Mesendoderm (in vitro differentiated cells): ENCODE results near the gene MUC5B.

Source experiments
- DNase-seq: peaks from one replicate; pipeline ENCODE4 v3.0.0; 2013
- H2AK5ac ChIP-seq: 2 replicates; pipeline ENCODE4 v1.6.1; 2013; ENCODE audit warnings: low read length, inconsistent platforms
- H2BK120ac ChIP-seq: 2 replicates; pipeline ENCODE4 v1.6.1; 2013; ENCODE audit warnings: low read depth, mild to moderate bottlenecking, low read length, moderate library complexity, mixed read lengths
- H2BK15ac ChIP-seq: replicated peaks from 2 replicates; pipeline ENCODE4 v1.6.1; 2013; ENCODE audit warnings: low read depth, mild to moderate bottlenecking, moderate library complexity
- H2BK5ac ChIP-seq: 2 replicates; pipeline ENCODE4 v1.6.1; 2013; ENCODE audit warnings: low read length, inconsistent platforms
- H3K18ac ChIP-seq: 2 replicates; pipeline ENCODE4 v1.6.1; 2013; ENCODE audit warnings: mild to moderate bottlenecking, low read length, mixed read lengths
- H3K23ac ChIP-seq: one replicate; pipeline ENCODE4 v1.6.1; 2013; ENCODE audit warnings: low read length
- H3K27ac ChIP-seq: 2 replicates; pipeline ENCODE4 v1.5.1; 2013; ENCODE audit warnings: low read depth, mild to moderate bottlenecking, inconsistent platforms, low read length, moderate library complexity
- H3K27me3 ChIP-seq: 2 replicates; pipeline ENCODE4 v1.6.1; 2013; ENCODE audit warnings: low read length, control low read depth, mild to moderate bottlenecking, inconsistent platforms; ENCODE audit not compliant: insufficient read depth, poor library complexity
- H3K36me3 ChIP-seq: 2 replicates; pipeline ENCODE4 v1.6.1; 2013; ENCODE audit warnings: low read length, inconsistent platforms; ENCODE audit not compliant: control insufficient read depth, insufficient read depth
- H3K4ac ChIP-seq: one replicate; pipeline ENCODE4 v1.6.1; 2013; ENCODE audit warnings: low read depth, mild to moderate bottlenecking, low read length, moderate library complexity
- H3K4me1 ChIP-seq: 2 replicates; pipeline ENCODE4 v1.6.1; 2013; ENCODE audit warnings: low read depth, low read length, inconsistent platforms; ENCODE audit not compliant: control insufficient read depth
- H3K4me2 ChIP-seq: 2 replicates; pipeline ENCODE4 v1.6.1; 2013; ENCODE audit warnings: low read length
- H3K4me3 ChIP-seq: 2 replicates; pipeline ENCODE4 v1.5.1; 2013; ENCODE audit warnings: mild to moderate bottlenecking, low read length
- H3K56ac ChIP-seq: one replicate; pipeline ENCODE4 v1.6.1; 2013; ENCODE audit warnings: low read length
- H3K79me1 ChIP-seq: 2 replicates; pipeline ENCODE4 v1.6.1; 2013; ENCODE audit warnings: low read length, inconsistent platforms
- H3K79me2 ChIP-seq: 2 replicates; pipeline ENCODE4 v1.6.1; 2013; ENCODE audit warnings: mild to moderate bottlenecking, low read length; ENCODE audit not compliant: control insufficient read depth, insufficient read depth
- H3K9ac ChIP-seq: 2 replicates; pipeline ENCODE4 v1.6.1; 2013; ENCODE audit warnings: low read length, inconsistent platforms
- H4K5ac ChIP-seq: one replicate; pipeline ENCODE4 v1.6.1; 2013; ENCODE audit warnings: low read length
- H4K8ac ChIP-seq: one replicate; pipeline ENCODE4 v1.6.1; 2013; ENCODE audit warnings: low read depth, mild to moderate bottlenecking, control low read depth, low read length, moderate library complexity
- WGBS: extraction: QIAGEN DNeasy Blood & Tissue Kit; methylation state at CpG from one replicate; pipeline ENCODE4 v1.1.7; 2013; ENCODE audit warnings: low lambda C conversion rate, missing lambda C conversion rate; ENCODE audit not compliant: insufficient coverage; ENCODE audit errors: extremely low coverage; 5-methylcytosine and 5-hydroxymethylcytosine counted together

Gene MUC5B

DNA sequence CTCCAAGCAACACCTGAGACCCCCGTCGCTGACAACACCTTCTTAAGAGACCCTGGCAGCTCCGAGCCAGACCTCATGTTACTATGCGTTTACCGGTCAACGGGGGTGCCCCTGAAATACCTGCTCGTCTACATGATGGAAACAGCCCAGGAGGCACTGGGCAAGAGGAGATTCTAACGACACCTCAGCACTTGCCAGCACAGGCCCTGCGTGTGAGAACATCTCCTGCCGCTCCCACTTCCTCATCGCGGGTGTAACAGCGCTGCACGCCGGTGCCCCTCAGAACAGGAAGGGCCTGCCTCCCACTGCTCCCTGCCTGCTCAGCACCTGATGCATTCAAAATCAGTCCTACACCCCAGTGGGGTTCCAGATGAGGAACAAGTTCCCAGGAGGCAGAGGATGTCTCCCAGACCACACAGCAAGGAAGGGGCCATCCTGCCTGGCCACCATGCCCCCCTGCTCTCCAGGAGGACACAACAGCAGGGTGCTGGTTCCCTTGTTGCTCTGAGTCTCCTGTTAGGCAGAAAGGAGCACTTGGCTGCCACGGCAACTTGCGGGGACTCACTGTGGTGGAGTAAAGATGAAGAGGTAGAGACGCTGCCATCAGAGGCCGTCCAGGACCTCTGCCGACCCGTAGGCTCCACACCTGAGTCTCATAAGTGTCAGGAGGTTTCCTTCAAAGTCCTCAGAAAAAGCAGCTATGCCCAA is 84.5 kb downstream of the MUC5B start:
- H3K79me1 ChIP-seq = peaks cover 20% of the 10 kb centered on the region
- no peak overlapping the region for H3K23ac ChIP-seq
- H3K18ac ChIP-seq = no peak overlapping the region
- no peak overlapping the region for H4K5ac ChIP-seq
- H3K79me2 ChIP-seq = peaks cover 25% of the 10 kb centered on the region
- H3K4me2 ChIP-seq = no peak overlapping the region
- WGBS = no CpG with 5 or more reads among the region's 21 CpGs
- no peak overlapping the region for H2BK120ac ChIP-seq
- no peak overlapping the region for H2BK15ac ChIP-seq
- DNase-seq = no peak
- H3K56ac ChIP-seq = no peak overlapping the region
- no peak overlapping the region for H2AK5ac ChIP-seq
- H3K27ac ChIP-seq = no peak overlapping the region
- no peak overlapping the region for H2BK5ac ChIP-seq
- H3K27me3 ChIP-seq = no peaks in the 10 kb centered on the region
- H4K8ac ChIP-seq = no peak overlapping the region
- no peak overlapping the region for H3K4ac ChIP-seq
- no peaks in the 10 kb centered on the region for H3K36me3 ChIP-seq
- no peaks in the 10 kb centered on the region for H3K4me1 ChIP-seq
- H3K4me3 ChIP-seq = no peak overlapping the region
- H3K9ac ChIP-seq = no peak overlapping the region

DNA sequence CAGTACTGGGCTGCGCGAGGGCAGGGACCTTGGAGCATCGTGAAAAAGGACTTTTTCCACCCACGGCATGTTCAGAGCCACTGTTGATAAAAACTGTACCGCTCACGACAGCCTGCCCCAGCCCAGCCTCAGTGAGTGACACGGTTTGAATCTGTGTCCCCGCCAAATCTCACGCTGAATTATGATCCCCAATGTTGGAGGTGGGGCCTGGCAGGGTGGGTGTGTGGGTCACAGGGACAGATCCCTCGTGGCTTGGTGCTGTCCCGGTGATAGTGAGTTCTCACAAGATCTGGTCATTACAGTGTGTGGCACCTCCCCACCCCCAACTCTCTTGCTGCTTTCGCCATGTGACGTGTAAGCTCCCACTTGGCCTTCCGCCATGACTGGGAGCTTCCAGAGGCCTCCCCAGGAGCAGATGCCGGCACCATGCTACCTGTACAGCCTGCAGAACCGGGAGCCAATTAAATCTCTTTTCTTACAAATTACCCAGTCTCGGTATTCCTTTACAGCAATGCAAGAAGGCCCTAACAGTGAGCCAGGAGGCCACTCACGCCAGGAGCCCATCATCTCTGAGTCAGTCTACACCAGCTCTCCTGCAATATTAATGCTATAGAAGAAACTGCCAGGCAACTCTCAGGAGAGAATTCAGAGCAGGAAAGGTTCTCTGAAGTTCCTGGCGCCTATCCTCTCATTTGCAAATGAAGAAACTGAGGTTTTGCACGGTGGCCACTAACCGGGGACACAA is 85.3 kb downstream of the MUC5B start:
- Histone ChIP-seq H2BK120ac (no peak overlapping the region), H3K4me2 (no peak overlapping the region), H3K18ac (no peak overlapping the region), H3K36me3 (no peaks in the 10 kb centered on the region), H2BK15ac (no peak overlapping the region), H3K9ac (peak overlapping the region; percentile 51), H3K79me2 (peaks cover 22% of the 10 kb centered on the region), H3K79me1 (peaks cover 18% of the 10 kb centered on the region), H3K27me3 (no peaks in the 10 kb centered on the region), H4K8ac (no peak overlapping the region), H4K5ac (no peak overlapping the region), H3K4me3 (no peak overlapping the region), H2AK5ac (no peak overlapping the region), H3K4me1 (no peaks in the 10 kb centered on the region), H3K56ac (peak overlapping the region; percentile 93), H2BK5ac (no peak overlapping the region), H3K4ac (no peak overlapping the region), H3K27ac (no peak overlapping the region), H3K23ac (no peak overlapping the region)
- no CpG with 5 or more reads among the region's 21 CpGs for WGBS
- no peak for DNase-seq

DNA sequence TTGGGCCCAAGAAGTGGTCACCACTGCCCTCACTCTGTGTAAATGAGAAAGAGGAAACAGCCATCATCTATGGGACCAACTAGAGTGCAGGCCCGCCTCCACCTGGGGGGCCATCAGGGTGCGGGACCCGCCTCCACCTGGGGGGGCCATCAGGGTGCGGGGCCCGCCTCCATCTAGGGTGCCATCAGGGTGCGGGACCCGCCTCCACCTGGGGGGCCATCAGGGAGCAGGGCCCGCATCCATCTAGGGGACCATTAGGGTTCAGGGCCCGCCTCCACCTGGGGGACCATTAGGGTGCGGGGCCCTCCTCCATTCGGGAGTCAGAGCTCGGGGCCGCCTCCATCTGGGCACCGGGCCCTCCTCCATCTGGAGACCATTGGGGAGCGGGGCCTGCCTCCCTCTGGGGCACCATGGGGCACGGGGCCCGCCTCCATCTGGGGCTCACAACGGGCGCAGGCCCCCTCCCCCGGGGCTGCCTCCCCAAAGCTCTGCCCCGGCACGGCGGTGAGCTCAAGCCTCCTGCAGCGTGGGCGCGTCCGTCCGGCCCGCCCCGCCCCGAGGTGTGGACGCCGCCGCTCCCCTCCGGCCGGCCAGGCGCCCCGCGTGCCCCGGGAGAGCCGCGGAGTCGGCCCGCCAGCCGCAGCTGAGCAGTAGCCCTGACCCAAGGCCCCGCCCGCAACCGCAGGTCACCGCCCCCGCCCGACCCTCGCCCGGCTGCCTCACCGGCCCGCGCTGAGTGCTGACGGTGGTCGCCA is 86.1 kb downstream of the MUC5B start:
- H3K36me3 ChIP-seq = no peaks in the 10 kb centered on the region
- WGBS = no CpG with 5 or more reads among the region's 58 CpGs
- no peak for DNase-seq
- H3K18ac ChIP-seq = no peak overlapping the region
- H3K23ac ChIP-seq = no peak overlapping the region
- no peak overlapping the region for H4K5ac ChIP-seq
- H2BK5ac ChIP-seq = no peak overlapping the region
- peak overlapping the region; percentile 1 for H3K4me2 ChIP-seq
- peaks cover 19% of the 10 kb centered on the region for H3K79me2 ChIP-seq
- no peaks in the 10 kb centered on the region for H3K4me1 ChIP-seq
- no peak overlapping the region for H2BK15ac ChIP-seq
- no peak overlapping the region for H2BK120ac ChIP-seq
- H3K27me3 ChIP-seq = no peaks in the 10 kb centered on the region
- H4K8ac ChIP-seq = peak overlapping the region; percentile 69
- peak overlapping the region; percentile 93 for H3K56ac ChIP-seq
- peak overlapping the region; percentile 51 for H3K9ac ChIP-seq
- peaks cover 15% of the 10 kb centered on the region for H3K79me1 ChIP-seq
- no peak overlapping the region for H3K27ac ChIP-seq
- H3K4ac ChIP-seq = no peak overlapping the region
- H2AK5ac ChIP-seq = no peak overlapping the region
- H3K4me3 ChIP-seq = peak overlapping the region; percentile 1

DNA sequence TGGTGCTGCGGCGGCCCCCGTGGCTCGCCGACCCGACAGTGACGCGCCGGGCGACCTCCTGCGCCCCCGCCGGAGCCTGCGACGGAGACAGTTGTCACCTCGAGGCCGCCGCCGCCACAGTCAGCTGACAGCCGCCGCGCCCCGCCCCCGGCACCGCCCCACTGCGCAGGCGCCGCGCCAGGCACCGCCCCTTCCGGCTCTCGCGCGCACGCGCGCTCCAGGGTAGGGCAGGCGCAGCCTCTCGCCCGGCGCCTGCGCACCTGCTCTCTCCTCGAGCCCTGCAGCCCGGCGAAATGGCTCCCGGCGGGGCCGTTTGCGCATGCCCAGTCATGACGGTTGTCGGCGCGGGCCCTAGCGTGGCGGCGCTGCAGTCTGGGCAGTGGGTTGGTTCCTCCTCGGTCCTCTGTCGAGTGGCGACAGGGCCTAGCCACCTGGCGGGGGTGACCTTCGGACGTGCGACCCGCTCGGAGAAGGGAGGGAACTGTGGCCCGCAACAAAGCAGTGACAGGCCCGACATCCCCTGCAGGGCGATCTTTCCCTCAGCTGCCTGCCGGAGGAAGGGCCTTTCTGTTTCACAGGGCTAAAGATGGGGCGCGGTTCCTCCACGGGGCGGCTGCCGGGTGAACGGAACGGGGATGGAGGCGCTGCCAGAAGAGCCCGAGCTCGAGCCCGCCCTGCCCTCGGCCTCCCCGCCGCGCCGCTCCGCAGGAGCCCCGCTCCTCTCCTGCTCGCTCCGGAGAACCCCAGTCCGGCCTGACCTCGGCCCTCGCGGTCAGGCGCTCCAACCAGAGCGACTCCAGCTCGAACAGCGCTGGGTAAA is 86.8 kb downstream of the MUC5B start, which contains the start of gene TOLLIP:
Gene TOLLIP (minus strand): TSS at position 135 of the 820 bp plus-strand sequence. CDS start 134 bp downstream, at position 1.
- peaks cover 19% of the 10 kb centered on the region for H3K79me2 ChIP-seq
- no peaks in the 10 kb centered on the region for H3K27me3 ChIP-seq
- peak; percentile 95 for DNase-seq
- H3K4me3 ChIP-seq = peak within 1 kb of the TSS; percentile 31
- peak within 1 kb of the TSS; percentile 17 for H3K23ac ChIP-seq
- peaks cover 13% of the 10 kb centered on the region for H3K79me1 ChIP-seq
- no peaks in the 10 kb centered on the region for H3K4me1 ChIP-seq
- H3K36me3 ChIP-seq = no peaks in the 10 kb centered on the region
- peak within 1 kb of the TSS; percentile 93 for H3K56ac ChIP-seq
- H4K5ac ChIP-seq = no peak within 1 kb of the TSS
- peak within 1 kb of the TSS; percentile 42 for H3K18ac ChIP-seq
- H2BK15ac ChIP-seq = no peak within 1 kb of the TSS
- H3K27ac ChIP-seq = peak within 1 kb of the TSS; percentile 77
- H3K9ac ChIP-seq = peak within 1 kb of the TSS; percentile 82
- peak within 1 kb of the TSS; percentile 42 for H3K4me2 ChIP-seq
- no peak within 1 kb of the TSS for H3K4ac ChIP-seq
- no peak within 1 kb of the TSS for H2BK5ac ChIP-seq
- no peak within 1 kb of the TSS for H2AK5ac ChIP-seq
- peak within 1 kb of the TSS; percentile 98 for H4K8ac ChIP-seq
- H2BK120ac ChIP-seq = no peak within 1 kb of the TSS
- WGBS = no CpG with 5 or more reads among the region's 97 CpGs

DNA sequence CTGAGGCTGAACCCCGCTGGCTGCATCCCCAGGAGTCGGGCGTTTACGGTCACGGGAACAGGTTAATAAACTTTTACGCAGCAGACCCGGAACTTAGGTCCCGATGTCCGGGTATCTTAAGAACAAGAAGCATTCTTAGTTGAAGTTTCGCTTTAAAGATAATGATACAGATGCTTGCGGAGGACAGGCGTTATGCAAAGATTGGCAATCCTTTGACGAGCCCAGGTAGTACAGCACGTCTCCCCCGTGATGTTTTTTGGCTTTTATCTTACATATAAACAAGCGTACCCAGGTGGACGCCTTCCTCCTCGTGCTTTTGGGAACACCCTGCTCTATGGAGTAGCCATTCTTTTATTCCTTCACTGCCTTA is 87.4 kb downstream of the MUC5B start:
- Histone ChIP-seq H3K79me1 (peaks cover 13% of the 10 kb centered on the region), H2AK5ac (no peak overlapping the region), H3K4me3 (peak overlapping the region; percentile 31), H3K79me2 (peaks cover 19% of the 10 kb centered on the region), H3K18ac (peak overlapping the region; percentile 42), H3K4me1 (no peaks in the 10 kb centered on the region), H2BK5ac (no peak overlapping the region), H2BK15ac (no peak overlapping the region), H4K5ac (no peak overlapping the region), H3K4ac (no peak overlapping the region), H3K27ac (no peak overlapping the region), H2BK120ac (no peak overlapping the region), H3K27me3 (no peaks in the 10 kb centered on the region), H3K9ac (peak overlapping the region; percentile 82), H3K56ac (peak overlapping the region; percentile 89), H4K8ac (peak overlapping the region; percentile 98), H3K4me2 (peak overlapping the region; percentile 42), H3K36me3 (no peaks in the 10 kb centered on the region), H3K23ac (peak overlapping the region; percentile 17)
- DNase-seq = no peak
- WGBS = no CpG with 5 or more reads among the region's 18 CpGs
